Measurements from ENCODE around the gene ACAD9.
"Not testable (repeated sequence)": the region's sequence is repeated elsewhere in the genome, so short reads cannot be mapped to it uniquely, and the experiment has no call there.

ACAD9 gene

GRCh38 chr3:128889139-128889894 lies 9.9 kb downstream of the ACAD9 start:
- DNase-seq (ENCODE audit: low read depth in 2 of 2, low spot score in 1 of 2): no peak

GRCh38 chr3:128895843-128896697 lies 16.6 kb downstream of the ACAD9 start:
- no peak for DNase-seq (ENCODE audit: low read depth in 2 of 2, low spot score in 1 of 2)

GRCh38 chr3:128902426-128902825 lies 23.0 kb downstream of the ACAD9 start:
- no peak for DNase-seq (ENCODE audit: low read depth in 2 of 2, low spot score in 1 of 2)

GRCh38 chr3:128903501-128903900 lies 24.1 kb downstream of the ACAD9 start:
- no peak for DNase-seq (ENCODE audit: low read depth in 2 of 2, low spot score in 1 of 2)

GRCh38 chr3:128906031-128906803 lies 26.8 kb downstream of the ACAD9 start:
- no peak for DNase-seq (ENCODE audit: low read depth in 2 of 2, low spot score in 1 of 2)

- no peak for DNase-seq (ENCODE audit: low read depth in 2 of 2, low spot score in 1 of 2)
Measured at GRCh38 chr3:128906804-128907525, 27.5 kb downstream of the ACAD9 start.

- no peak for DNase-seq (ENCODE audit: low read depth in 2 of 2, low spot score in 1 of 2)
Measured at GRCh38 chr3:128907706-128908445, 28.5 kb downstream of the ACAD9 start.

GRCh38 chr3:128908951-128909350 lies 29.5 kb downstream of the ACAD9 start:
- no peak for DNase-seq (ENCODE audit: low read depth in 2 of 2, low spot score in 1 of 2)

GRCh38 chr3:128910006-128910405 lies 30.6 kb downstream of the ACAD9 start:
- no peak for DNase-seq (ENCODE audit: low read depth in 2 of 2, low spot score in 1 of 2)

- no peak for DNase-seq (ENCODE audit: low read depth in 2 of 2, low spot score in 1 of 2)
Measured at GRCh38 chr3:128911911-128912310, 32.5 kb downstream of the ACAD9 start.

- DNase-seq (ENCODE audit: low read depth in 2 of 2, low spot score in 1 of 2): no peak
Measured at GRCh38 chr3:128914966-128915645, 35.7 kb downstream of the ACAD9 start.

GRCh38 chr3:128917291-128917690 lies 37.9 kb downstream of the ACAD9 start:
- DNase-seq (ENCODE audit: low read depth in 2 of 2, low spot score in 1 of 2): no peak

GRCh38 chr3:128919988-128920387 lies 40.6 kb downstream of the ACAD9 start:
- no peak for DNase-seq (ENCODE audit: low read depth in 2 of 2, low spot score in 1 of 2)

GRCh38 chr3:128922804-128923459 lies 43.5 kb downstream of the ACAD9 start:
- DNase-seq (ENCODE audit: low read depth in 2 of 2, low spot score in 1 of 2): peak; percentile 9 to 18

- DNase-seq (ENCODE audit: low read depth in 2 of 2, low spot score in 1 of 2): no peak
Measured at GRCh38 chr3:128923576-128923975, 44.2 kb downstream of the ACAD9 start.

- not testable (repeated sequence) for DNase-seq (ENCODE audit: low read depth in 2 of 2, low spot score in 1 of 2)
Measured at GRCh38 chr3:128923986-128924385, 44.6 kb downstream of the ACAD9 start.

GRCh38 chr3:128929364-128929763 lies 49.9 kb downstream of the ACAD9 start:
- DNase-seq (ENCODE audit: low read depth in 2 of 2, low spot score in 1 of 2): no peak

- DNase-seq (ENCODE audit: low read depth in 2 of 2, low spot score in 1 of 2): no peak
Measured at GRCh38 chr3:128931046-128931445, 51.6 kb downstream of the ACAD9 start.

Measured in stimulated activated CD8-positive, alpha-beta memory T cell treated with anti-CD3 and anti-CD28 coated beads, Interleukin-4, amount 100 ng/mL, for 4 hours (primary cell).